Pancreas (tissue), 10 donors: ENCODE measurements around the gene AMIGO2. TPM values are rescaled to one million over a fixed set of nuclear protein-coding genes. Genes with fewer than 3 reads are reported as not detected.

ENCODE experiments used
- ATAC-seq, 4 donors: fragments of 200-7000 bp; cut with Tn5 transposase; one replicate each; pipeline versions ENCODE4 v1.8.0 to v1.9.1; 2020; ENCODE audit warnings: mild to moderate bottlenecking in 4 of 4, moderate library complexity in 4 of 4
- DNase-seq, 6 donors: peaks; one replicate each; pipeline ENCODE4 v3.0.0-alpha.2; 2020
- FAIRE-seq: peaks from 2 replicates; lab custom pipeline; 2012; peaks lifted over from hg19 to GRCh38; lab: Jason Lieb, UNC
- H3K27ac ChIP-seq, 4 donors: fragments of 200-600 bp; sonication (generic); 1 replicate in 3 of 4; 2 replicates in 1 of 4; pipeline versions ENCODE4 v1.5.0 to v1.8.0; 2020
- H3K27me3 ChIP-seq, 4 donors: fragments of 200-600 bp; one replicate each; pipeline ENCODE4 v1.8.0; 2021
- H3K36me3 ChIP-seq, 3 donors: fragments of 200-600 bp; sonication (generic) in 1 of 3; one replicate each; pipeline versions ENCODE4 v1.5.0 to v1.8.0; 2020 to 2021
- H3K4me1 ChIP-seq, 3 donors: fragments of 200-600 bp; one replicate each; pipeline ENCODE4 v1.8.0; 2021
- H3K4me3 ChIP-seq, 4 donors: fragments of 200-600 bp; sonication (generic) in 2 of 4; one replicate each; pipeline versions ENCODE4 v1.5.0 to v1.8.0; 2020 to 2021
- H3K9me3 ChIP-seq, 4 donors: fragments of 200-600 bp; one replicate each; pipeline ENCODE4 v1.8.0; 2021
- WGBS, 2 donors: extraction: QIAGEN DNeasy Blood & Tissue Kit; methylation state at CpG; one replicate each; pipeline ENCODE4 v1.1.7; 2013; 5-methylcytosine and 5-hydroxymethylcytosine counted together
- intact Hi-C, 3 donors: fragments of 100-400 bp; cut with DNase I; formaldehyde crosslinking; loops; one replicate each; pipeline versions ENCODE4 v1.11.1 to v1.14.2; 2022
- polyA plus RNA-seq, 2 donors: library from polyadenylated mRNA; stranded (reverse); fragments of 200-250 nt; gene quantifications; one replicate each; pipeline ENCODE4 v1.2.3, GENCODE V29; 2013
- total RNA-seq, 6 donors: library from RNA; stranded (reverse); fragmentation: NEBNext Ultra II Directional in 4 of 6; extraction: Animal tissue kit (Norgen Biotek cat#: 25700) in 4 of 6; gene quantifications; one replicate each; pipeline versions ENCODE4 v1.2.1 to v1.2.4, GENCODE V29; 2021 to 2023
- TF ChIP-seq, protein P1 (sequence below), 4 donors: fragments of 200-600 bp; sonication (generic) in 3 of 4; IDR thresholded peaks; one replicate each; pipeline versions ENCODE4 v1.5.0 to v1.8.0; 2021; ENCODE audit warnings: antibody characterized with exemption in 4 of 4
- donor health status: healthy with polysubstance abuse.
- donor health status: DM: no; HTN: no; CAD: no; lungs with moderate emphysema.
- donor health status: DM: no; HTN: no; CAD: no.
- donor health status: control.
- donor health status: control.
- donor health status: Bipolar disorder and iron deficiency.
- donor health status: DM: yes; HTN: yes; CAD: no.
- donor health status: DM: no; HTN: no; CAD: no.
- donor health status: DM: no; HTN: no; CAD: no.
- donor health status: DM: yes; HTN: yes; CAD: no.

Gene AMIGO2
- total and polyA plus RNA-seq, 8 donors = 1.3 to 7.5 (median 2.2) TPM

DNA sequence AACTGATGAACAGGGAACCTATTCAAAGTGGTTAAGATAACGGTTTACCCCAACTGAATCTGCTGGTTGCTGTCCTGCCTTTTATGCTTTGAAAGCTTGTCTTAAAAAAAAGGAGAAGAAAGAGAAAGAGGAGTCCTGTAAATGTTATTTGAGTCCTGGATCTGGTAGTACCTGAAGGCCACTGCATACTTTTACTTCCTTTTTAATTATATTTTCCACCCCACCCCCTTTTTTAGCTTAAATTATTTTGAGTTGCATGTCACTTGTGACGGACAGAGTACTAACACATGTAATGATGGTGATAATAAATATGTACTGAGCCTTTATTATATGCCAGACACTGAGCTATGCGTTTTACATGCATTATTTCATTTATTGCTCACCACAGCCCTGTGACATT, 2.5 kb upstream of the AMIGO2 start:
- H3K36me3 ChIP-seq = no peaks in the 10 kb centered on the region
- H3K27me3 ChIP-seq = no peaks in the 10 kb centered on the region
- FAIRE-seq (no peak), DNase-seq (no peak), ATAC-seq (no peak)
- no peak overlapping the region for H3K27ac ChIP-seq
- no peaks in the 10 kb centered on the region for H3K9me3 ChIP-seq
- intact Hi-C loops = loop anchor here in 1 of 3 donors (10.0 kb wide), 1 partner anchor 223 kb away; no protein-coding TSS in a partner anchor
- TF ChIP-seq, protein P1, sequence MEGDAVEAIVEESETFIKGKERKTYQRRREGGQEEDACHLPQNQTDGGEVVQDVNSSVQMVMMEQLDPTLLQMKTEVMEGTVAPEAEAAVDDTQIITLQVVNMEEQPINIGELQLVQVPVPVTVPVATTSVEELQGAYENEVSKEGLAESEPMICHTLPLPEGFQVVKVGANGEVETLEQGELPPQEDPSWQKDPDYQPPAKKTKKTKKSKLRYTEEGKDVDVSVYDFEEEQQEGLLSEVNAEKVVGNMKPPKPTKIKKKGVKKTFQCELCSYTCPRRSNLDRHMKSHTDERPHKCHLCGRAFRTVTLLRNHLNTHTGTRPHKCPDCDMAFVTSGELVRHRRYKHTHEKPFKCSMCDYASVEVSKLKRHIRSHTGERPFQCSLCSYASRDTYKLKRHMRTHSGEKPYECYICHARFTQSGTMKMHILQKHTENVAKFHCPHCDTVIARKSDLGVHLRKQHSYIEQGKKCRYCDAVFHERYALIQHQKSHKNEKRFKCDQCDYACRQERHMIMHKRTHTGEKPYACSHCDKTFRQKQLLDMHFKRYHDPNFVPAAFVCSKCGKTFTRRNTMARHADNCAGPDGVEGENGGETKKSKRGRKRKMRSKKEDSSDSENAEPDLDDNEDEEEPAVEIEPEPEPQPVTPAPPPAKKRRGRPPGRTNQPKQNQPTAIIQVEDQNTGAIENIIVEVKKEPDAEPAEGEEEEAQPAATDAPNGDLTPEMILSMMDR (IDR thresholded peaks at IDR 0.05) = no peak
- peaks cover 0 to 16% (median 0%) of the 10 kb centered on the region in 3 donors for H3K4me1 ChIP-seq
- H3K4me3 ChIP-seq = no peak overlapping the region
- WGBS, 2 donors = 81 to 86% methylated on average over 3 of the region's 3 CpGs

DNA sequence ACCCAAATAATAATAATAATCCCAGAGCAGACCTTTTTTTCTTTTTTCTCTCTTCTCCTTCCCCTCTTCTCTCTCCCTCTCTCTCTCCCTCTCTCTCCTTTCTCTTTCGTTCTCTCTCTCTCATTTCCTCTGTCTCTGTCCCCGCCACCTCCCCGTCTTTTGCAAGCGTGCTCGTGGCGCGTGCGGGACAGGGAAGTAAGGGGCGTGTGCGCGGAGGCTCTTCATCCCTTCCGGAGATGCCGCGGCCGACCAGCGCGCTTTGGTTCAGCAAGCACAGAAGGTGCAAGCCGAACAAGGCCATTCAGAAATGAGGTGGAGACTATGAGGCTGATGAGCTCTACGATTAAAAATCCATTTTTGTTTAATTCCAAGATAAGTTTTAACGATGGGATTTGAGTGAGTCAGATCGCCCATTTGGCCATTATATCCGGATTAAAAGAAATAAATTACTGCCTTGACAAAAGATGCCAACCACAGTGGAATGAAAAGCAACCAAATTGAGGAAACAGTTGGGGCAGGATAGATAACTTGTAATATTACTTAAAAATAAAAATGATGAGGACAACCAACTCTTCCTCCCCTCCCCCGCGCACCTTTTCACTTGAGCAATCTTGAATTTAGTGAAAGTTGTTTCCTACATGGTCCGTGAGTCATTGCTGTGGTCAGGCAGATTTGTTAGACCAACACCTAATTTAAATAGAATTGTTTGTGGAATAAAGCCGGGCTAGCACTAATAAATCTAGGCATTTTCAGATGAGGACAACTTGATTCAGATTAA, 1.2 kb upstream of the AMIGO2 start:
- peak; percentile 17 to 48 (median 33) for ATAC-seq
- Histone ChIP-seq H3K36me3 (no peaks in the 10 kb centered on the region), H3K4me1 (peaks cover 0 to 14% (median 0%) of the 10 kb centered on the region in 3 donors), H3K27me3 (no peaks in the 10 kb centered on the region), H3K4me3 (peak overlapping the region; percentile 55 to 77 (median 70)), H3K27ac (peak overlapping the region; percentile 49 to 88 (median 66)), H3K9me3 (no peaks in the 10 kb centered on the region)
- DNase-seq = peak in 3 of 6 donors; percentile 49 to 71 (median 55)
- FAIRE-seq = no peak
- TF ChIP-seq, protein P1 (IDR thresholded peaks at IDR 0.05) = no peak
- intact Hi-C loops = loop anchor here in 1 of 3 donors (10.0 kb wide), 1 partner anchor 224 kb away; no protein-coding TSS in a partner anchor
- 32 to 45% methylated on average over 26 of the region's 26 CpGs for WGBS, 2 donors

DNA sequence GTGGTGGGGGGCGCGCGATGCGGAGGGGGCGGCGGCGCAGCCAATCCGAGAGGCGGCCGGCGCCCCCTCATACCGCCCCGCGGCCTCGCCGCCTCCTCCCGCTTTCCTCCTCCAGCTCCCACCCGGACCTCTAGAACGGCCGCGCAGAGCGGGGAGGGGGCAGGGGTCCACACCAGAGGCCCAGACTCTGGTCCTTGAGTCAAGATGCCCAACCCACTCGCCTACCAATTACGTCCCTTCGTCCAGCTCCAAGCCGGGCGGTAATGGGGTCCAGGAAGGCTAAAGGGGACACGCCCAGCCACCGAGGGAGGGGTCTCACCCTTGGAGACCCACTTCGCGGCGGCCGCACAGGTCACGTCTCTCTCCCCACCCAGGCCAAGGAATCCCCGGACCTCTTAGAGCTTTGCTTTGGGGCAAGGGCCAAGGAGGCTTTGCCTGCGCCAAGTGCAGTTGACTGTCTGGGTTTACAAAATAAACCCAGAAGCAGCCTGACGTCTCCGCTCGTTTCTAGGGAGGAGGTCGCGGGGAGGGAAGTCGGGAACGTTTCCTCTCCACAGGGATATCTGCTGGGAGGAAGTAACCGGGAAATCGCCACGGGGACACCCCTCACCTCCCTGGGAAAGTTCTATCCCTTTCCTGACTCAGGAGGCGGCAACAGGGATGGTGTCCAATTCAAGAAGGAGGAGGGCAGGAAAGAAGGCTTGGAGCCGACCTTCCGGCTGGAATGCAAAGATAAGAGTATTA, 394 bp upstream of the AMIGO2 start:
- peaks cover 0 to 14% (median 0%) of the 10 kb centered on the region in 3 donors for H3K4me1 ChIP-seq
- peak; percentile 34 to 81 (median 56) for DNase-seq
- peak overlapping the region; percentile 49 to 88 (median 66) for H3K27ac ChIP-seq
- H3K27me3 ChIP-seq = no peaks in the 10 kb centered on the region
- WGBS, 2 donors = 0% methylated on average over 39 to 49 of the region's 49 CpGs
- peak; percentile 52 to 62 (median 59) for ATAC-seq
- TF ChIP-seq, protein P1 (IDR thresholded peaks at IDR 0.05) = no peak
- no peak for FAIRE-seq
- no peaks in the 10 kb centered on the region for H3K9me3 ChIP-seq
- H3K36me3 ChIP-seq = no peaks in the 10 kb centered on the region
- peak overlapping the region; percentile 55 to 77 (median 70) for H3K4me3 ChIP-seq
- intact Hi-C loops = loop anchor here in 2 of 3 donors (10.0 kb wide), 1 partner anchor 225 kb away; no protein-coding TSS in a partner anchor

DNA sequence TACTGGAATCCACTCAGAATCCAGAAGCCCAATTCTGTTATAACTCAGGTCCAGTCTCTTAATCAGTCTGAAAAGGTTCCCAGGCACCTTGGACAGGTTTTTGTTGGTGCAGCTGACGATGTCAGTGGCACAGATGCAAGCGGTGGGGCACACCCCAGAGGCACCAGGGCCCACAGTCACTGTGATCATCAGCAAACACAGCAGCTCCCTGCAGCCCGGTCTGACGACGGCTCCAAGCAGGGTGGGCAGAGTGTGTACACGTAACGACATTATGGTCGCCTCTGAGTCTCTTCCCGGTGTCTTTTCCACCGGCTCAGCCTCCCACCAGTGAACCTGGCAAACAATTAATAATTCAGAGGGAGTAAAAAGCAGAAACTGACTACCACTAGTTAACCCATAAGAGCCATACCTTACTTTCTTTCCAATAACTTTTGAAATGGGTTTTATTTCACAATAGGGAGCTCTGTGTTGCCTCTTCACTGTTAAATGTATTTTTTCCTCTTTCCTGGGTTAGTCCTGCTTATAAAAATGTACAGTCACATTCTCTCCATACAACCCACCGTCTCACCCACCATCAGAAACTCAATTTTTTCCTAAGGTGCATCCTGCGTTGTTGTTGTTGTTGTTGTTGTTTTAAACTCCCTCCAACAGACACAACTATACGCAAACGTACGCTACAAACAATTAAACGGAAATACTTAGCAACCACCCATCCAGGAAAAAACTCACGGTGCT, 859 bp downstream of the AMIGO2 start:
- H3K4me1 ChIP-seq = peaks cover 0 to 14% (median 0%) of the 10 kb centered on the region in 3 donors
- no peaks in the 10 kb centered on the region for H3K9me3 ChIP-seq
- no peaks in the 10 kb centered on the region for H3K27me3 ChIP-seq
- FAIRE-seq = no peak
- peak overlapping the region; percentile 55 to 77 (median 70) for H3K4me3 ChIP-seq
- ATAC-seq = peak; percentile 54 to 76 (median 62)
- peak overlapping the region; percentile 24 to 88 (median 65) for H3K27ac ChIP-seq
- no peaks in the 10 kb centered on the region for H3K36me3 ChIP-seq
- 1% methylated on average over 17 of the region's 17 CpGs for WGBS, 2 donors
- peak; percentile 20 to 72 (median 50) for DNase-seq
- intact Hi-C loops = loop anchor here in 1 of 3 donors (10.0 kb wide), 1 partner anchor 226 kb away; no protein-coding TSS in a partner anchor
- TF ChIP-seq, protein P1 (IDR thresholded peaks at IDR 0.05) = no peak
